H1 (cell line): ENCODE data around the gene ETFB. TPM values are rescaled to one million over a fixed set of nuclear protein-coding genes. Genes with fewer than 3 reads are reported as not detected.

Experiments used
- CTCF ChIA-PET: fragments of 300-600 bp; sonication (Branson Sonifier 250); formaldehyde crosslinking; loops from one replicate; lab custom pipeline; 2021; ENCODE audit not compliant: partially characterized antibody; lab: Charles Lee
- POLR2A ChIA-PET: fragments of 300-600 bp; sonication (Branson Sonifier 250); formaldehyde crosslinking; loops from one replicate; lab custom pipeline; 2021; ENCODE audit warnings: inconsistent platforms; ENCODE audit not compliant: partially characterized antibody; lab: Charles Lee
- DNase-seq, 2 experiments: peaks; one replicate each; pipeline versions ENCODE4 v3.0.0 to v3.0.0-alpha.2; 2010 to 2022; ENCODE audit warnings: low spot score in 2 of 2, low read depth in 1 of 2, mixed read lengths in 1 of 2
- FAIRE-seq: peaks from 2 replicates; lab custom pipeline; 2011; peaks lifted over from hg19 to GRCh38; lab: Jason Lieb, UNC
- H2AFZ ChIP-seq: 2 replicates; pipeline ENCODE4 v1.8.1; 2012; ENCODE audit warnings: low read length, inconsistent platforms
- H2AK5ac ChIP-seq: 2 replicates; pipeline ENCODE4 v1.6.1; 2013; ENCODE audit warnings: low read depth, low read length
- H2BK120ac ChIP-seq: replicated peaks from 2 replicates; pipeline ENCODE3; 2013; ENCODE audit warnings: low read depth, low read length, inconsistent platforms
- H2BK12ac ChIP-seq: 2 replicates; pipeline ENCODE4 v1.6.1; 2013; ENCODE audit warnings: low read depth, low read length
- H2BK15ac ChIP-seq: 2 replicates; pipeline ENCODE4 v1.6.1; 2013; ENCODE audit warnings: low read length
- H2BK20ac ChIP-seq: 2 replicates; pipeline ENCODE4 v1.6.1; 2013; ENCODE audit warnings: low read length
- H2BK5ac ChIP-seq: 2 replicates; pipeline ENCODE4 v1.6.1; 2013; ENCODE audit warnings: low read depth, low read length
- H3K14ac ChIP-seq: 2 replicates; pipeline ENCODE4 v1.6.1; 2013; ENCODE audit warnings: inconsistent platforms; ENCODE audit not compliant: insufficient read length
- H3K18ac ChIP-seq: 2 replicates; pipeline ENCODE4 v1.6.1; 2013; ENCODE audit warnings: low read length; ENCODE audit errors: extremely low read depth
- H3K23ac ChIP-seq: 2 replicates; pipeline ENCODE4 v1.6.1; 2013; ENCODE audit warnings: inconsistent platforms; ENCODE audit not compliant: insufficient read length
- H3K23me2 ChIP-seq: 2 replicates; pipeline ENCODE4 v1.6.1; 2013; ENCODE audit warnings: low read depth, low read length
- H3K27ac ChIP-seq: 2 replicates; pipeline ENCODE4 v1.6.1; 2011; ENCODE audit warnings: low read depth, low read length, inconsistent platforms
- H3K27me3 ChIP-seq, 4 experiments: replicated peaks in 1 of 4; 1 replicate in 1 of 4; 2 replicates in 3 of 4; pipeline versions ENCODE4 v1.6.1 to v1.8.1; 2011 to 2013; ENCODE audit warnings: low read length in 3 of 4, mild to moderate bottlenecking in 3 of 4, inconsistent platforms in 2 of 4, mixed read lengths in 2 of 4, moderate library complexity in 1 of 4; ENCODE audit not compliant: control insufficient read depth in 3 of 4, insufficient read depth in 3 of 4; ENCODE audit errors: extremely low read depth in 1 of 4
- H3K36me3 ChIP-seq, 4 experiments: 2 replicates each; pipeline versions ENCODE4 v1.6.1 to v1.8.1; 2011 to 2013; ENCODE audit warnings: mild to moderate bottlenecking in 4 of 4, low read length in 3 of 4, moderate library complexity in 2 of 4, control low read depth in 1 of 4, inconsistent platforms in 1 of 4; ENCODE audit not compliant: insufficient read depth in 4 of 4, control insufficient read depth in 2 of 4
- H3K4ac ChIP-seq: replicated peaks from 2 replicates; pipeline ENCODE3; 2013; ENCODE audit warnings: low read length, low read depth, mixed read lengths, inconsistent platforms; ENCODE audit not compliant: insufficient read length
- H3K4me1 ChIP-seq, 4 experiments: replicated peaks in 1 of 4; 1 replicate in 1 of 4; 2 replicates in 3 of 4; pipeline versions ENCODE4 v1.6.1 to v1.8.1; 2011 to 2013; ENCODE audit warnings: low read length in 3 of 4, inconsistent platforms in 2 of 4, mixed read lengths in 1 of 4; ENCODE audit not compliant: insufficient read depth in 4 of 4, control insufficient read depth in 3 of 4
- H3K4me2 ChIP-seq, 2 experiments: 2 replicates each; pipeline versions ENCODE4 v1.6.1 to v1.8.1; 2011 to 2013; ENCODE audit warnings: low read depth in 2 of 2, low read length in 2 of 2, control low read depth in 1 of 2, inconsistent platforms in 1 of 2, mild to moderate bottlenecking in 1 of 2; ENCODE audit not compliant: insufficient read depth in 1 of 2
- H3K4me3 ChIP-seq, 4 experiments: fragments of 200-600, 300-600 bp in 1 of 4; sonication (generic), shearing (Covaris generic), sonication (Bioruptor Twin) in 1 of 4; 2 replicates each; pipeline versions ENCODE4 v1.5.1 to v1.8.1; 2011 to 2016; ENCODE audit warnings: low read length in 4 of 4, low read depth in 3 of 4, control low read depth in 2 of 4, inconsistent platforms in 2 of 4, mild to moderate bottlenecking in 2 of 4, mixed read lengths in 1 of 4, moderate library complexity in 1 of 4; ENCODE audit not compliant: insufficient read depth in 2 of 4; ENCODE audit errors: extremely low read depth in 1 of 4
- H3K56ac ChIP-seq: replicated peaks from 2 replicates; pipeline ENCODE3; 2013; ENCODE audit warnings: low read depth, mild to moderate bottlenecking, mixed read lengths, low read length, inconsistent platforms; ENCODE audit not compliant: insufficient read length
- H3K79me1 ChIP-seq: 2 replicates; pipeline ENCODE4 v1.6.1; 2013; ENCODE audit warnings: low read depth, low read length, control low read depth
- H3K79me2 ChIP-seq, 2 experiments: 2 replicates each; pipeline versions ENCODE4 v1.6.1 to v1.8.1; 2012 to 2013; ENCODE audit warnings: low read length in 2 of 2, mild to moderate bottlenecking in 2 of 2, inconsistent platforms in 1 of 2; ENCODE audit not compliant: insufficient read depth in 2 of 2, control insufficient read depth in 1 of 2
- H3K9ac ChIP-seq, 4 experiments: replicated peaks in 1 of 4; 1 replicate in 1 of 4; 2 replicates in 3 of 4; pipeline versions ENCODE4 v1.6.1 to v1.8.1; 2011 to 2013; ENCODE audit warnings: low read depth in 3 of 4, low read length in 3 of 4, control low read depth in 2 of 4, mild to moderate bottlenecking in 2 of 4, moderate library complexity in 2 of 4, inconsistent platforms in 1 of 4; ENCODE audit errors: extremely low read depth in 1 of 4
- H3K9me3 ChIP-seq, 2 experiments: 2 replicates each; pipeline versions ENCODE4 v1.6.1 to v1.8.1; 2012 to 2013; ENCODE audit warnings: mild to moderate bottlenecking in 2 of 2, moderate library complexity in 2 of 2, control low read depth in 1 of 2, inconsistent platforms in 1 of 2, low read depth in 1 of 2, low read length in 1 of 2, mixed read lengths in 1 of 2; ENCODE audit not compliant: insufficient read depth in 2 of 2
- H4K20me1 ChIP-seq, 2 experiments: replicated peaks in 1 of 2; 2 replicates each; pipeline versions ENCODE3 to v1.8.1; 2011 to 2013; ENCODE audit warnings: inconsistent platforms in 2 of 2, low read length in 2 of 2, mild to moderate bottlenecking in 1 of 2; ENCODE audit not compliant: insufficient read depth in 2 of 2, control insufficient read depth in 1 of 2
- H4K5ac ChIP-seq: 2 replicates; pipeline ENCODE4 v1.6.1; 2013; ENCODE audit warnings: low read length, low read depth, mixed read lengths, inconsistent platforms; ENCODE audit not compliant: insufficient read length
- H4K8ac ChIP-seq: 2 replicates; pipeline ENCODE4 v1.8.0; 2013; ENCODE audit warnings: mild to moderate bottlenecking, moderate library complexity, low read length, inconsistent platforms; ENCODE audit not compliant: insufficient read depth; ENCODE audit errors: extremely low read depth
- H4K91ac ChIP-seq: replicated peaks from 2 replicates; pipeline ENCODE3; 2013; ENCODE audit warnings: low read length, mixed read lengths, inconsistent platforms; ENCODE audit not compliant: insufficient read length
- CBX5 ChIP-seq: fragments of 300-800, 300-1000 bp; sonication (generic); IDR thresholded peaks from 2 replicates; pipeline ENCODE4 v1.7.1; 2016; ENCODE audit warnings: antibody characterized with exemption, low read length, low read depth
- POLR2AphosphoS5 ChIP-seq: IDR thresholded peaks from 2 replicates; pipeline ENCODE4 v1.6.1; 2011; ENCODE audit warnings: low read depth, low read length
- RBBP5 ChIP-seq: IDR thresholded peaks from 2 replicates; pipeline ENCODE4 v1.7.1; 2012; ENCODE audit warnings: low read depth, mild to moderate bottlenecking, inconsistent platforms, low read length, moderate library complexity, borderline replicate concordance
- SAP30 ChIP-seq: fragments of 300-600 bp; sonication (generic); IDR thresholded peaks from 2 replicates; pipeline ENCODE4 v1.7.1; 2012; ENCODE audit warnings: low read length, moderate library complexity, mild to moderate bottlenecking, inconsistent platforms; ENCODE audit not compliant: insufficient read depth, insufficient replicate concordance
- WGBS, 2 experiments: shearing (Covaris generic) in 1 of 2; methylation state at CpG; one replicate each; pipeline versions ENCODE4 v1.1.6 to v1.1.7; 2013 to 2015; ENCODE audit warnings: low lambda C conversion rate in 2 of 2, mixed read lengths in 2 of 2, inconsistent platforms in 1 of 2, low coverage in 1 of 2, missing lambda C conversion rate in 1 of 2; ENCODE audit not compliant: insufficient replicate concordance in 2 of 2, insufficient coverage in 1 of 2, insufficient read length in 1 of 2; ENCODE audit errors: extremely low coverage in 1 of 2, missing lambda C conversion rate in 1 of 2; 5-methylcytosine and 5-hydroxymethylcytosine counted together
- polyA plus RNA-seq, 7 experiments: library from polyadenylated mRNA; depleted of rRNA in 3 of 7; stranded (reverse) in 5 of 7; unstranded in 2 of 7; fragments of >200 nt in 5 of 7; fragments of 200-250 nt in 2 of 7; gene quantifications; 1 replicate in 5 of 7; 2 replicates in 1 of 7; 4 replicates in 1 of 7; pipeline versions ENCODE4 v1.2.1 to v1.2.3, GENCODE V29; 2011 to 2013; ENCODE audit warnings: missing spikeins in 2 of 7, mixed read lengths in 2 of 7
- total RNA-seq: library from RNA; stranded (reverse); fragmentation: NEBNext Ultra II Directional; extraction: Animal tissue kit (Norgen Biotek cat#: 25700); gene quantifications from 2 replicates; pipeline ENCODE4 v1.2.1, GENCODE V29; 2021

ETFB gene
- total and polyA plus RNA-seq, 2 of the 8 experiments (the other 6 are each of a cell fraction or from before 2014, with no cell fraction given): 40.0 to 66.5 TPM

DNA sequence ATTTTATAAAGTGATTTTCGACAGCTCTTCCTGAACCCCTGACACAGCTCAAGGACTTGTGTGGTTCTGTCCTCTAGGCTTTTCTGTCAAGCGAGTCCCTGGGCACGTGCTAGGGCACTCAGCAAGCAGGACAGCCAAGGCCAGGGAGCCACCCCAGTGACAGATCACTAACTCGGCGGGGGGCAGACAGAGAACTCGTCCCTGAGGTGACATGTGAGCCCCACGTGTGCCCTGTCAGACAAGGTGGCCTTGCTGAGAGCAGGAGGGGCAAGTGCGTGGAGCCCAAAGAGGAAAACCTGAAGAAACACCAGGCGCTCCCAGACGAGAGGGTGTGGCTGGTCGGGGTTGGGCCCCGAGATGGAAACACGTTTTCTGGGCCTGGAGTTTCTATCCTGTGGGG lies 4.9 kb downstream of the ETFB start:
- Histone ChIP-seq H3K18ac (no peak overlapping the region), H3K27me3 (no peaks in the 10 kb centered on the region), H2BK120ac (no peak overlapping the region), H3K4ac (no peak overlapping the region), H4K20me1 (no peaks in the 10 kb centered on the region), H2BK20ac (no peak overlapping the region), H3K4me2 (no peak overlapping the region), H4K91ac (no peak overlapping the region), H2BK5ac (no peak overlapping the region), H2AK5ac (no peak overlapping the region), H3K56ac (no peak overlapping the region), H3K4me1 (peaks cover 0 to 9% (median 4%) of the 10 kb centered on the region in 4 experiments), H3K27ac (no peak overlapping the region), H3K9me3 (no peaks in the 10 kb centered on the region), H2BK12ac (no peak overlapping the region), H2BK15ac (no peak overlapping the region), H3K36me3 (no peaks in the 10 kb centered on the region), H3K23me2 (peaks cover 4% of the 10 kb centered on the region), H4K5ac (no peak overlapping the region), H3K14ac (no peak overlapping the region), H3K4me3 (no peak overlapping the region), H3K9ac (no peak overlapping the region), H2AFZ (no peak overlapping the region), H3K79me2 (no peaks in the 10 kb centered on the region), H4K8ac (no peak overlapping the region), H3K79me1 (no peaks in the 10 kb centered on the region), H3K23ac (no peak overlapping the region)
- FAIRE-seq (no peak), DNase-seq (no peak)
- POLR2A ChIA-PET: no interaction called here
- CTCF ChIA-PET: no interaction called here
- 87% methylated on average over 13 of the region's 13 CpGs; no CpG with 5 or more reads in 1 of the 2 experiments for WGBS, 2 experiments
- TF ChIP-seq RBBP5: no peak
- no peak for TF ChIP-seq SAP30
- TF ChIP-seq CBX5: no peak
- TF ChIP-seq POLR2AphosphoS5: no peak
